Amniotic epithelial cell (primary cell): ENCODE measurements around the gene SIN3A.
"Not testable (repeated sequence)": the region's sequence is repeated elsewhere in the genome, so short reads cannot be mapped to it uniquely, and the experiment has no call there.

Source experiments
- DNase-seq: peaks from one replicate; pipeline ENCODE4 v3.0.0-alpha.2; 2010; ENCODE audit warnings: low read depth

The SIN3A gene

GRCh38 chr15:75356517-75356916 is 95.0 kb downstream of the SIN3A start:
- no peak for DNase-seq

- DNase-seq = no peak
Observed at GRCh38 chr15:75356006-75356405, 95.5 kb downstream of the SIN3A start.

DNA sequence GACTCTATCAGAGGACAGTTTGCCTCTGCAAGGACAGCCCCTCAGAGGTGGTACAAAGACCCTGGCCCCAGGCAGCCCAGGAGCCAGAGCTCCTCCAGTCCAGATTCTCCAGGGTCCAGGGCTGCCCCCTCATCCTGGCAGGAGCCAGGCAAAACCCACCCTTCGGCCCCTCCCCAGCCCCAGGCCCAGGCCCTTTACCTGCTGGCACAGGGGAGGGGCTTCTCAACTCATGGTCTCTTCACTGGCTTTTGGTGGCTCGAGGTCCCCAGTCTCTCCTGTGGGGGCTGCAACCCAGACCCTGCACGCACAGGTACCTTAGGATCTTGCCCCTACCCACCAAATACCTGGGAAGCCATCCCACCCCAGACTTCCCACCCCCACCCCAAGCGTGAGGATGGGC is 96.1 kb downstream of the SIN3A start:
- DNase-seq = no peak

- DNase-seq = no peak
Observed at GRCh38 chr15:75354454-75354853, 97.0 kb downstream of the SIN3A start.

- DNase-seq = no peak
Observed at GRCh38 chr15:75353604-75354003, 97.9 kb downstream of the SIN3A start.

DNA sequence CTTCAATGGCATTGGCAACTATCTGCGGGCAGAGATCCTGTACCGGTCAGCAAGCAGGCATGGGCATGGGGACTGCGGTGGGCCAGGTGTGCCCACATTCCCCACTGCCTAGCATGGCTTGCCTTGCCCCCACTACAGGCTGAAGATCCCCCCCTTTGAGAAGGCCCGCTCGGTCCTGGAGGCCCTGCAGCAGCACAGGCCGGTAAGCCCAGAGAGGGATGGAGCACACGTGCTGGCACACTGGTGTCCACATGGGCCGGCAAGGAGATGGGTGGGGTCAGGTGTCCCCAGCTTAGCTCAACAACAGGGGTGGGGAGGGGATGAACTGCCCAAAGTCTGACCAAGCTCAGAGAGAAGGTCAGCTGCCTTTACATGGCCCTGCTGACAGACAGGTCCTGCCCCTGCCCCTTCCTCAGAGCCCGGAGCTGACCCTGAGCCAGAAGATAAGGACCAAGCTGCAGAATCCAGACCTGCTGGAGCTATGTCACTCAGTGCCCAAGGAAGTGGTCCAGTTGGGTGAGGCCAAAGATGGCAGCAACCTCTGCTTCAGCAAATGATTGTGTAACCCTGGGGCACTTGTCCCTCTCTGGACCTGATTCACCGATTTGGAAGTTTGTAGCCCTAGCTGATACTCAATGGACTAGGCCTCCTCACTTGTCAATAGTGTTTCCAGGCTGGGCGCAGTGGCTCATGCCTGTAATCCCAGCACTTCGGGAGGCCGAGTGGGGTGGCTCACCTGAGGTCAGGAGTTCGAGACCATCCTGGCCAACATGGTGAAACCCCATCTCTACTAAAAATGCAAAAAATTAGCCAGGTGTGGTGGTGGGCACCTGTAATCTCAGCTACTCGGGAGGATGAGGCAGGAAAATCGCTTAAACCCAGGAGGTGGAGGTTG is 99.1 kb downstream of the SIN3A start:
- DNase-seq = no peak

DNA sequence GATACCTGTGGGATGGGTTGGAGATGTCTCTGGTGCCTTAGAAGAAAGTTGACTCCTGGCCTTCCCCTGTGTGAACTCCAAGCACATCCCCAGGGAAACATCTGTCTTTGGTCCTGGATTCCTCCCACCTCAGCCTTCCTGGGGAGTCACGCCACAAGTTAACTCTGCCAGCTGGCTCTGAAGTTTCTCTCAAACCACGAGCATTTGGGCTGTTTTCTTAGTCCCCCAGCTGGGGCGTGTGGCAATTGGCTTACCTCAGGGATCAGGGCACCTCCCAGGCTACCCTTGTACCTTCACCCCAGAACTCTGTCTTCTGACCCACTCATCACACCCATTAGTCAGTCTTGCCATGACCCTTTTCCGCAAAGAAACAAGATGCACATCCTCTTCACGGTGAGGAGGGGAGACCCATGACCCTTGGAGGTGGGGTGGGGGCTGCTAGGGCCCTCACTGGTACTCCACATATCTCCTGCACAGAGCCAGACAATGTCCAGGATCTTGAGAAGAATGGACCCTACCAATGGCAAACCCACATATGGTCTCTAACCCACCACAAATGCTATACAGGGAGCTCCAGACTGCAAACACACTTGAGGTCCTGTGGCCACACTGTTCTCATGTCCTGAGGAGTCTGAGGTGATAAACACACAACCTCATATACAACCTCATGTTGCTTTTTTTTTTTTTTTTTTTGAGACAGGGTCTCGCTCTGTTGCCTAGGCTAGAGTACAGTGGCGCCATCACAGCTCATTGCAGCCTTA is 100.7 kb downstream of the SIN3A start:
- no peak for DNase-seq

DNA sequence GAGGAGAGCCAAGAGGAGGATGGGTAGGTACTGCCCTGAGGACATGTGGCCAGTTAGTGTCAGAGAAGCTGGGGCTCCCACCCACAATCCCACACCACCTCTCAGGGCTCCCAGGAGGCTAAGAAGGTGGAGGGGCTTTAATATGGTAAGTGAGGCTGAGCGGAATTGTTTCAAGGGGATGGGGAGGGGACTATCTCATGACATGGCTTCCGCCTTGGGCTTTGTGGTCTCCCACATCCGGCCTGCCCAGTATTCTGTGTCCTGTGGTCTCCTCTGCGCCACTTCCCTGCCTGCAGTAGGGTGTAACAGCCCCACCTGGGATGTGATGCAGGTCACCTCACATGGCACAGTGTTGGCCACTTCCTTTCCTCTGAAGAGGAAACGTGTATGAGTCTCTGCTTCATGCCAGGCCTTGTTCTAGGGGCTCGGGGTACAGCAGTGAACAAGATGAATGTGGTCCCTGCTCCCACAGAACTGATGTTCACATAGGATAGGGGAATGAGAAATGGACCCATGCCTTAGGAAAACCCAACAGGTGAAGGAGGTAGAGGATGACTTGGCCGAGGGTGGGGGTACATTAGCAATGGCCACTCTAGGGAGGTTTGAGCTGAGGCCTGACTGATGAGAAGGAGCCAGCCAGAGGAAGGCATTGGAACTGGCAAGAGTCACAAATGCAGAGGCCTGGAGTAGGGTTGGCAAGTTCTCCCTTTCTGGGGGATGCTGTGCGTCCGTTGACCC is 101.5 kb downstream of the SIN3A start:
- no peak for DNase-seq

DNA sequence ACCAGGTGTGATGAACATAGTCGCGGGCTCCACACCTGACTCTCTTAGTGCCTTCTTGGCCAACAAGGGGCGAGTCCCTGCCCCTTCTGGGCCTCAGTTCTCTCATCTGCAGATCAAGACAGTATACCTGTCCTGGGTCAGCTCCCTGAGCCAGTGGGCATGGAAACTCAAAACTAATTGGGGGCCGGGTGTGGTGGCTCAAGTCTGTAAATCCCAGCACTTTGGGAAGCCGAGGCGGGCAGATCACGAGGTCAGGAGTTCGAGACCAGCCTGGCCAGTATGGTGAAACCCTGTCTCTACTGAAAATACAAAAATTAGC is 102.2 kb downstream of the SIN3A start:
- not testable (repeated sequence) for DNase-seq

DNA sequence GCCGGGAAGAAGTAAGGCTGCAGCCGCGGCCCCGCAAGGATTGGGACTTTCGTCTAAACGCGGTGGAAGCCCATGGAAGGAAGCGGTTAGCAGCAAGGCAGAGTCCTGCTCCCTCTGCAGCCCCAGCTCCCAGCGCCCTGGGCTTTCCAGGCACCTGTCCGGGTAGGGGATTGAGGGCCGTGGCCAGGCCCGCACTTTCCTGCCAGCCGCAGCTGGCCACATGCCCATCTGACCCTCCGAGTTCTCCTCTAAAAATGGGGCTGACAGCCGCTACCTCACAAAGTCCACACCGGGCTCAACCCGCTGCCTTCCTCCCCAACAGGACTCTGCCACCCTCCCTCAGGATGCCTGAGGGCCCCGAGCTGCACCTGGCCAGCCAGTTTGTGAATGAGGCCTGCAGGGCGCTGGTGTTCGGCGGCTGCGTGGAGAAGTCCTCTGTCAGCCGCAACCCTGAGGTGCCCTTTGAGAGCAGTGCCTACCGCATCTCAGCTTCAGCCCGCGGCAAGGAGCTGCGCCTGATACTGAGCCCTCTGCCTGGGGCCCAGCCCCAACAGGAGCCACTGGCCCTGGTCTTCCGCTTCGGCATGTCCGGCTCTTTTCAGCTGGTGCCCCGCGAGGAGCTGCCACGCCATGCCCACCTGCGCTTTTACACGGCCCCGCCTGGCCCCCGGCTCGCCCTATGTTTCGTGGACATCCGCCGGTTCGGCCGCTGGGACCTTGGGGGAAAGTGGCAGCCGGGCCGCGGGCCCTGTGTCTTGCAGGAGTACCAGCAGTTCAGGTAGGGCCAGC is 102.7 kb downstream of the SIN3A start:
- DNase-seq = no peak

GRCh38 chr15:75348034-75348561 is 103.4 kb downstream of the SIN3A start:
- no peak for DNase-seq

- no peak for DNase-seq
Observed at GRCh38 chr15:75347222-75348033, 104.1 kb downstream of the SIN3A start.

DNA sequence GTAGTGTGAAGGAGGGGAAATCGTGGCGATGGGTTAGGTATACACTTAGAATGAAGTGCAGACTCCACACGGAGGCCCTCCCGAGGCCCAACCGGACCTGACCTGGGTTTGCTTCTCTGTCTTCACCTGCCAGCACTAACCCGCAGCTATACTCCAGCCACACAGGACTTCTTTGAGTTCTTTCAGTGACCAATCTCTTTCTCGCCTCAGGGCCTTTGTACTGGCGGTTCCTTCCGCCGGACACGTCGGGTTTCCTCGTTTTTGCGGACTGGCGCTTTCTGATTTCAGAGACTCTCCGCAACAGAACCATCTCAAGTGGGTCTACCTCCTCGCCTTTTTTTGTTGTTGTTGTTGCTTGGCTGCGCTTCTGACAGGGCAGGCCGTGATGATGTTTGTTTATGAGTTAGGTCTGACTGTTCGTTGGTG is 104.7 kb downstream of the SIN3A start, which contains the start of gene NEIL1:
TSS of gene NEIL1 (plus strand) at position 244 of the 426 bp plus-strand sequence. CDS start 1,867 bp downstream, outside the sequence.
- DNase-seq = peak; percentile 29

DNA sequence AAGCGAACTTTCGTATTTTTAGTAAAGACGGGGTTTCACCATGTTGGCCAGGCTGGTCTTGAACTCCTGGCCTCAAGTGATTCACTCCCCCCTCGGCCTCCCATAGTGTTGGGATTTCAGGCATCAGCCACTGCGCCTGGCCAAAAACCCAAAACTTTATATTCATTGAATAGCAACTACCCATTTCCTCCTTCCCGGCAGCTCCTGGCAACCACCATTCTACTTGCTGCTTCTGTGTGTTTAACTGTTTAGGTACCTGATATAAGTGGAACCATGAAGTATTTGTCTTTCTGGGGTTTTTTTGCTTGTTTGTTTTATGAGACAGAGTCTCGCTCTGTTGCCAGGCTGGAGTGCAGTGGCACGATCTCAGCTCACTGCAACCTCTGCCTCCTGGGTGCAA is 107.5 kb downstream of the SIN3A start:
- not testable (repeated sequence) for DNase-seq

GRCh38 chr15:75342221-75342620 is 109.3 kb downstream of the SIN3A start:
- no peak for DNase-seq

- DNase-seq = no peak
Observed at GRCh38 chr15:75339531-75340240, 111.8 kb downstream of the SIN3A start.

DNA sequence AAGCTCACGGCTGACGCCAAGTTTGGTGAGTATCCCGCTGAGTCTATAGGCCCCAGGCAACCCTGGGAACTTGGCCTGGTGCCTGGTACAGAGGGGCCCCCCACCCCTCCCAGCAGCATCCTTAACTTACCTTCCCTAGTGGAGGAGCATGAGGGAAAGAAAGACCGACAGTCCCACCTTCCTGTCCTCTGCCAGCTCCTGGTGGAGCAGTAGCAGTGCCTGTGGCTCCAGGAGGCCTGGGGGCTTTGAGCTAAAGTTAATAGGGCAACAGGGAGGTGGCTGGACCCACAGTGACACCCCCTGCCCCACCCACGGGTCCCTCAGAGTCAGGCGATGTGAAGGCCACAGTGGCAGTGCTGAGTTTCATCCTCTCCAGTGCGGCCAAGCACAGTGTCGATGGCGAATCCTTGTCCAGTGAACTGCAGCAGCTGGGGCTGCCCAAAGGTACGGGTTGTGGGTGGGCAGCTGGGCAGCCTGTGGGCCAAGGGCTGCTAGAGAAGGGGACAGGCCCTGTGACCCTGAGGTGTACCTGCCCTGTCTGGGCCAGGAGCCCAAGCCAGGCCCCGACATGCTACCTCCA is 112.7 kb downstream of the SIN3A start:
- no peak for DNase-seq

DNA sequence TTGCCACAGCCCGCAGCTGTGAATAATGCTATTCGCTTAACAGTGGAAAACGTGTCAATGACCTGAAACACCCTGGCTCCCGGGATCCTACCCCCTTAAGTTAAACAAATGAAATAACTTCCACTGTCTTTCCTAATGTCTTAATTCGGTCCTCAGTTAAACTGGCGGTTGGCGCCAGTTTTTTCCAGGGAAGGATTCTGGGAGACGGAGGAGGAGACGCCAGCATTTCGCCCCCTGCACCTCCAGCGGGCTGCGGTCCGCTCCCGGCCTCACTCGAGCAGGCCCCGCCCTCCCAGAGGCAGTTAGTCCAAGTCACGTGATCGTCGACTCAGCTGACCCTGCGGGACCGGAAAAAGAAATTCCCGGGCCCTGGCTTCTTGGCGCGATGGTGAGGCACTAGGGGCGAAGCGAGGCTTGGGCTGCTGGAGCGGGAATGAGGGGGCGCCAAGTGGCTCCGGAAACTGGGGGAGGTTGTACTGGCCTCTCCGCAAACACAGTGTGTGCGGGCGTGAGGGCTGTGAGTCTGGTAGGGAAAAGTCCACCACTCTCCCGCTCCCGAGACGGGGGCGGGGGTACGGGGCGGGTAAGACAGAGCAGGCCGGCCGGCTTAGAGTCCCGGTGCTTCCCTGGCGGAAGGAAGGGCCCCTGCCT is 115.7 kb downstream of the SIN3A start, which contains the start of gene COMMD4:
TSS of gene COMMD4 (plus strand) at position 359 of the 651 bp plus-strand sequence. CDS start at position 386, 27 bp downstream.
- peak; percentile 93 for DNase-seq

DNA sequence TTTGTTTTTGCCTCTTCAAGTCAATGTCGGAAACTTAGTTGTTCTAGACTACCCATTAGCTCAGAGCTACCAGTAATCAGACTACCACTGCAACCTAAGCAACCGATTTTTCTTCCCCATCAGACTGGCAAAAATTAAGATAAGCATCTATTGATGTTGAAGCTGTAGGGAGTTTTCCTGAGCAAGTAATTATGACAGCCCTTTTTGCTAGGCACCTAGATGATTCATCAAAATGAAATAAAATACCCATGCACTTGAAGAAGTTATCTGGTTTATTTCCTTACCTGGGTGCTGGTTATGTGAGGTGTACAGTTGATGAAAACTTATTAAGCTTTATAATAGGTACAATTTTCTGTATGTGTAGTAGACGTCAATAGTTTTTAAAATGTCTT is 116.2 kb downstream of the SIN3A start:
- no peak for DNase-seq
